D721Med (cell line): ENCODE results near the gene IFNL3.

ENCODE experiments used
- DNase-seq: peaks from one replicate; pipeline ENCODE4 v3.0.0; 2011; ENCODE audit warnings: low spot score; ENCODE audit not compliant: insufficient read length
- FAIRE-seq: peaks from 2 replicates; lab custom pipeline; 2011; peaks lifted over from hg19 to GRCh38; lab: Jason Lieb, UNC
- TF ChIP-seq, protein P1 (sequence below): IDR thresholded peaks from 2 replicates; pipeline ENCODE4 v1.5.1; 2012; ENCODE audit warnings: mild to moderate bottlenecking, control low read depth; ENCODE audit not compliant: insufficient read depth; ENCODE audit errors: missing control alignments

The IFNL3 gene

DNA sequence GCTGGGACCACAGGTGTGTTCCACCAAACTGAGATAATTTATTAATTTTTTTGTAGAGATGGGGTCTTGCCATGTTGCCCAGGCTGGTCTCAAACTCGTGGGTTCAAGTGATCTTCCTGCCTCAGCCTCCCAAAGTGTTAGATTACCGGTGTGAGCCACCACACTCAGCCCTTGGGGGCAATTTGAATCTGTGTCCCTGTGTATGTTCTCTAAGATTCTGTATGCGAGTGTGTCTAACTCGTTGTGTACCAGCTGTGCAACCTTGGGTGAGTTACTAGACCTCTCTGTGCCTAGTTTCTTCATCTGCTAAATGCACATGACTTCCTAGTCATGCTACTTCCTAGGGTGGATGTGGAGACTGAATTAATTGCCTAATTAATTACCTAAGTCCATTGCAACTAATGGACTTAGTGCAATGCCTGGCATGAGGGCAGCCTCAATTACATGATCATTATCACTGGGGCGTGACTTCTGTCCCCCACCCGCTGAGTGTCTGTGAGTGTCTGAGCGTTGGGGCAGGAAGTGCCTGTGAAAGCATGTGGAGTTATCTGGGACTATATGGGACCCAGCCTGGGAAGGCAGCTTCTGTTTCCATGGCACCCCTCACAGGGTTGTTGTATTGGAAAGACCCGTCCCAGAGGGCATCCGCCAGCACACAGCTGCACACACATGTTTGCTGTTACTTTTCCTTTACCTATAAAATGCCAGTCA lies 49.8 kb downstream of the IFNL3 start:
- FAIRE-seq (no peak), DNase-seq (no peak)
- TF ChIP-seq, protein P1, sequence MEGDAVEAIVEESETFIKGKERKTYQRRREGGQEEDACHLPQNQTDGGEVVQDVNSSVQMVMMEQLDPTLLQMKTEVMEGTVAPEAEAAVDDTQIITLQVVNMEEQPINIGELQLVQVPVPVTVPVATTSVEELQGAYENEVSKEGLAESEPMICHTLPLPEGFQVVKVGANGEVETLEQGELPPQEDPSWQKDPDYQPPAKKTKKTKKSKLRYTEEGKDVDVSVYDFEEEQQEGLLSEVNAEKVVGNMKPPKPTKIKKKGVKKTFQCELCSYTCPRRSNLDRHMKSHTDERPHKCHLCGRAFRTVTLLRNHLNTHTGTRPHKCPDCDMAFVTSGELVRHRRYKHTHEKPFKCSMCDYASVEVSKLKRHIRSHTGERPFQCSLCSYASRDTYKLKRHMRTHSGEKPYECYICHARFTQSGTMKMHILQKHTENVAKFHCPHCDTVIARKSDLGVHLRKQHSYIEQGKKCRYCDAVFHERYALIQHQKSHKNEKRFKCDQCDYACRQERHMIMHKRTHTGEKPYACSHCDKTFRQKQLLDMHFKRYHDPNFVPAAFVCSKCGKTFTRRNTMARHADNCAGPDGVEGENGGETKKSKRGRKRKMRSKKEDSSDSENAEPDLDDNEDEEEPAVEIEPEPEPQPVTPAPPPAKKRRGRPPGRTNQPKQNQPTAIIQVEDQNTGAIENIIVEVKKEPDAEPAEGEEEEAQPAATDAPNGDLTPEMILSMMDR: no peak

DNA sequence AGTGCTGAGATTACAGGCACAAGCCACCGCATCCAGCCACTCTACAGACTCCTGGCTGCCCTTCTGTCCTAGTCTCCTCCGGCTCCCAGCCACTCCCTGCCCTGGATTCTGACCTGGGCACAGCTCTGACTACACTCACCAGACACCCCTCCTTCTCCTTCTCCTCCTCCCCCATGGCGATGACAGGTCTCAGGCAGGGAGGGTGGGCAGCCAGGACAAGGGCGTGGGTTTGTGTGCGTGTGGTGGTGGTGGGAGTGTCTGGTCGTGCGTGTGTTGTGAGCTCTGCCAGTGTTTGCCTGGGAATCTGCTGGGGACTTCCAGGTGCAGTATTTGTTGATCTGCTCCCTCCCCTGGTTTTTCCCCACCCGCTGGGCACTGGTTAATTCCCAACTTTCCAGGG lies 51.0 kb downstream of the IFNL3 start:
- DNase-seq (no peak), FAIRE-seq (no peak)
- TF ChIP-seq, protein P1: no peak
